Ovary (tissue), 9 donors: ENCODE data around the gene RYR1. TPM values are rescaled to one million over a fixed set of nuclear protein-coding genes. Genes with fewer than 3 reads are reported as not detected.

Experiments
- DNase-seq, 5 donors: peaks; one replicate each; pipeline ENCODE4 v3.0.0-alpha.2; 2019 to 2020
- H3K27ac ChIP-seq, 2 donors: fragments of 200-600 bp; one replicate each; pipeline versions ENCODE4 v1.5.1 to v1.8.0; 2019 to 2022
- H3K27me3 ChIP-seq: fragments of 200-600 bp; one replicate; pipeline ENCODE4 v1.8.0; 2022
- H3K36me3 ChIP-seq: fragments of 200-600 bp; sonication (generic); one replicate; pipeline ENCODE4 v1.5.1; 2019
- H3K4me1 ChIP-seq: one replicate; pipeline ENCODE4 v1.8.1; 2013; ENCODE audit warnings: mild to moderate bottlenecking, moderate library complexity; ENCODE audit not compliant: insufficient read depth
- H3K4me3 ChIP-seq: fragments of 200-600 bp; sonication (generic); one replicate; pipeline ENCODE4 v1.5.1; 2017
- H3K9me3 ChIP-seq, 2 donors: fragments of 200-600 bp in 1 of 2; sonication (generic) in 1 of 2; one replicate each; pipeline versions ENCODE4 v1.5.1 to v1.8.1; 2013 to 2019; ENCODE audit warnings: mild to moderate bottlenecking in 1 of 2, moderate library complexity in 1 of 2
- EP300 ChIP-seq: sonication (generic); formaldehyde crosslinking; IDR thresholded peaks from one replicate; pipeline ENCODE4 v1.6.1; 2017; ENCODE audit warnings: antibody characterized with exemption
- POLR2A ChIP-seq: fragments of 450-650 bp; IDR thresholded peaks from one replicate; pipeline ENCODE4 v1.6.1; 2017; ENCODE audit warnings: antibody characterized with exemption, mild to moderate bottlenecking, moderate library complexity
- WGBS, 3 donors: extraction: QIAGEN DNeasy Blood & Tissue Kit in 1 of 3; methylation state at CpG; one replicate each; pipeline versions ENCODE4 v1.1.5 to v1.1.7; 2013 to 2017; 5-methylcytosine and 5-hydroxymethylcytosine counted together
- intact Hi-C, 4 donors: fragments of 100-400 bp; cut with DNase I; formaldehyde crosslinking; loops; one replicate each; pipeline versions ENCODE4 v1.11.0 to v1.15.1; 2022 to 2023
- polyA plus RNA-seq, 2 donors: library from polyadenylated mRNA; stranded (reverse); fragments of 200-250 nt in 1 of 2; fragments of 350-450 nt in 1 of 2; fragmentation: Illumina TruSeq in 1 of 2; extraction: RNeasy Lipid Tissue Mini Kit (QIAGEN cat#74804) in 1 of 2; gene quantifications; one replicate each; pipeline ENCODE4 v1.2.3, GENCODE V29; 2013 to 2014
- total RNA-seq, 7 donors: library from RNA; depleted of rRNA in 2 of 7; stranded (reverse); fragments of >200 nt in 2 of 7; fragmentation: NEBNext Ultra II Directional in 3 of 7; extraction: Animal tissue kit (Norgen Biotek cat#: 25700) in 3 of 7; gene quantifications; one replicate each; pipeline versions ENCODE4 v1.1.0 to v1.2.4, GENCODE V29; 2016 to 2023
- TF ChIP-seq, protein P1 (sequence below), 3 donors: fragments of 450-650 bp in 2 of 3; fragments of 200-600 bp in 1 of 3; IDR thresholded peaks; one replicate each; pipeline versions ENCODE4 v1.5.1 to v1.8.0; 2016 to 2022; ENCODE audit warnings: antibody characterized with exemption in 3 of 3, mild to moderate bottlenecking in 1 of 3
- donor health status: DM: no; HTN: no; CAD: no; lungs with moderate emphysema.
- donor health status: DM: no; HTN: no; CAD: no.
- donor health status: Bipolar disorder and iron deficiency.
- donor health status: DM: yes; HTN: yes; CAD: no.
- donor health status: DM: no; HTN: no; CAD: no.
- donor health status: DM: yes; HTN: yes; CAD: no.

The RYR1 gene
- total and polyA plus RNA-seq, 9 donors, result 0.57 to 2.6 (median 1.0) TPM

DNA sequence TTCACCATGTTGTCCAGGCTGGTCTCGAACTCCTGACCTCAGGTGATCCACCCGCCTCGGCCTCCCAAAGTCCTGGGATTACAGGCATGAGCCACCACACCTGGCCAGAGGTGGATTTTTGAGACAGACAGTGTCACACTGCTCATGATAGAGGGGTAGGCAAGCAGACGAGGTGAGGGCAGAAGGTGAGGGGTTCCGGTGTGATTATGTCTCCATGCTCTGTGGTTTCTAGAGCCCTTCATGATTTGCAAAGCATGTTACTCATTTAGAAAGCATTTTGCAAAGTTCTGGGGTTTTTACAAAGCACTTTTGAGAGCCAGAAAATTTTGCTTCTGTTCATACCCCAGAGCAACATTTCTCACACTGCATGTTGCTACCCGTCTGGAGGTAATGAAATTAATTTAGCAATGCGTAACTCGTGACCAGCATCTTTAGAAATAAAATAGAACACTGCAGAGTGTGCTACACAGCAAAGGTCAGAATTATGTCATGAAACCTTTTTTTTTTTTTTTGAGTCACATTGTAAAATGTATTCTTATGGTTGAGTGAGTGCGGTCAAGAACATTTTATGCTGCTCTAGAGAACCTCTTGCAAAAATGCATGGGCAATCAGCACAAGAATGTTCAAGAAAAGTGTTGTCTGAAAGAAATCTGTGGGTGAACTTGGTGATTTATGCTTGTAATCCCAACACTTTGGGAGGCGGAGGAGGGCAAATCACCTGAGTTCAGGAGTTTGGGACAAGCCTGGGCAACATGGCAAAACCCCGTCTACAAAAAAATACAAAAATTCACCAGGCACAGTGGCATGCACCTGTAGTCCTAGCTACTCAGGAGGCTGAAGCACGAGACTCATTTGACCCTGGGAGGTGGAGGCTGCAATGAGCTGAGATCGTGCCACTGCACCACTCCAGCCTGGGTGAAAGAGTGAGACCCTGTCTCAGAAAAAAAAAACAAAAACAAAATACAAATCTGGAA lies 126.2 kb downstream of the RYR1 start:
- Histone ChIP-seq H3K27ac (no peak overlapping the region), H3K27me3 (no peaks in the 10 kb centered on the region), H3K36me3 (no peaks in the 10 kb centered on the region), H3K9me3 (no peaks in the 10 kb centered on the region), H3K4me1 (no peaks in the 10 kb centered on the region), H3K4me3 (no peak overlapping the region)
- no peak for DNase-seq
- intact Hi-C loops, result no loop called here
- TF ChIP-seq, protein P1, sequence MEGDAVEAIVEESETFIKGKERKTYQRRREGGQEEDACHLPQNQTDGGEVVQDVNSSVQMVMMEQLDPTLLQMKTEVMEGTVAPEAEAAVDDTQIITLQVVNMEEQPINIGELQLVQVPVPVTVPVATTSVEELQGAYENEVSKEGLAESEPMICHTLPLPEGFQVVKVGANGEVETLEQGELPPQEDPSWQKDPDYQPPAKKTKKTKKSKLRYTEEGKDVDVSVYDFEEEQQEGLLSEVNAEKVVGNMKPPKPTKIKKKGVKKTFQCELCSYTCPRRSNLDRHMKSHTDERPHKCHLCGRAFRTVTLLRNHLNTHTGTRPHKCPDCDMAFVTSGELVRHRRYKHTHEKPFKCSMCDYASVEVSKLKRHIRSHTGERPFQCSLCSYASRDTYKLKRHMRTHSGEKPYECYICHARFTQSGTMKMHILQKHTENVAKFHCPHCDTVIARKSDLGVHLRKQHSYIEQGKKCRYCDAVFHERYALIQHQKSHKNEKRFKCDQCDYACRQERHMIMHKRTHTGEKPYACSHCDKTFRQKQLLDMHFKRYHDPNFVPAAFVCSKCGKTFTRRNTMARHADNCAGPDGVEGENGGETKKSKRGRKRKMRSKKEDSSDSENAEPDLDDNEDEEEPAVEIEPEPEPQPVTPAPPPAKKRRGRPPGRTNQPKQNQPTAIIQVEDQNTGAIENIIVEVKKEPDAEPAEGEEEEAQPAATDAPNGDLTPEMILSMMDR (IDR thresholded peaks at IDR 0.05), result no peak
- TF ChIP-seq POLR2A, result no peak
- TF ChIP-seq EP300, result no peak
- 71 to 75% (median 73%) methylated on average over 13 of the region's 13 CpGs for WGBS, 3 donors

DNA sequence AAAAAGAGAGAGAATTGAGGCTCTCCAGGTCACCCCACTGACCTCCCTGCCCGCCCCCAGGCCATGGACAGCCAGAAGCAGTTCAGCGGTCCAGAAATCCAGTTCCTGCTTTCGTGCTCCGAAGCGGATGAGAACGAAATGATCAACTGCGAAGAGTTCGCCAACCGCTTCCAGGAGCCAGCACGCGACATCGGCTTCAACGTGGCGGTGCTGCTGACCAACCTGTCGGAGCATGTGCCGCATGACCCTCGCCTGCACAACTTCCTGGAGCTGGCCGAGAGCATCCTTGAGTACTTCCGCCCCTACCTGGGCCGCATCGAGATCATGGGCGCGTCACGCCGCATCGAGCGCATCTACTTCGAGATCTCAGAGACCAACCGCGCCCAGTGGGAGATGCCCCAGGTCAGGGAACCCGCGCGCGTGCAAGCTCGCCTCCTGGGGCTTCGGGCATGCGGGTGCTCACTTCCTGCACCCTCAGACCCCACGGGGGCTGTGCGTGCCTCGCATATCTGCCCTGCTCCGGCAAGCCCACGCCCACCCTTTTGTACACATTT lies 127.6 kb downstream of the RYR1 start:
- H3K27me3 ChIP-seq, result no peaks in the 10 kb centered on the region
- WGBS, 3 donors, result 89 to 92% (median 92%) methylated on average over 42 of the region's 42 CpGs
- no peak for TF ChIP-seq POLR2A
- no peak for TF ChIP-seq EP300
- TF ChIP-seq, protein P1 (IDR thresholded peaks at IDR 0.05), result no peak
- no peak overlapping the region for H3K4me3 ChIP-seq
- H3K27ac ChIP-seq, result no peak overlapping the region
- intact Hi-C loops, result no loop called here
- DNase-seq, result no peak
- H3K9me3 ChIP-seq, result no peaks in the 10 kb centered on the region
- H3K4me1 ChIP-seq, result peaks cover 3% of the 10 kb centered on the region
- H3K36me3 ChIP-seq, result no peaks in the 10 kb centered on the region

DNA sequence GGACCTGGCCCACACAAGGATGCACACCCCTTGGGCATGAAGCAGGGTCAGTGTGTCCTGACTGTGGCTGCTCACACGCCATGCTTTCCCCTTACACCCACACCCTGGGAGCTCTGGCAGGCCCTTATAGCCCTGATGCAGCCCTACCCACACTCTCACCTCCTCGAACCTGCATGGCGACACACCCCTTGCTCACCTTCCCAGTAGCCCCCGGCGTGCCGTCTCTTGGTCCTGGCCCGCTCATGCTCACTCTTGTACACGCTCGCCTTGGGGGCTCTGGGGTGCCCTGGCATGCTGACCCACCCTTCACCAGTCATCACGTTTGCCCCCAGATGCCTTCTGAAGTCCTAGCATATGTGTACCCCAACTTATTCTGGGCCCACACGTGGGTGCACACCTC lies 128.2 kb downstream of the RYR1 start:
- Histone ChIP-seq H3K27me3 (no peaks in the 10 kb centered on the region), H3K36me3 (no peaks in the 10 kb centered on the region), H3K27ac (no peak overlapping the region), H3K4me3 (no peak overlapping the region), H3K9me3 (no peaks in the 10 kb centered on the region), H3K4me1 (peaks cover 3% of the 10 kb centered on the region)
- TF ChIP-seq POLR2A (no peak), EP300 (no peak)
- TF ChIP-seq, protein P1 (IDR thresholded peaks at IDR 0.05), result no peak
- WGBS, 3 donors, result 88 to 90% (median 89%) methylated on average over 11 of the region's 11 CpGs
- intact Hi-C loops, result no loop called here
- no peak for DNase-seq

DNA sequence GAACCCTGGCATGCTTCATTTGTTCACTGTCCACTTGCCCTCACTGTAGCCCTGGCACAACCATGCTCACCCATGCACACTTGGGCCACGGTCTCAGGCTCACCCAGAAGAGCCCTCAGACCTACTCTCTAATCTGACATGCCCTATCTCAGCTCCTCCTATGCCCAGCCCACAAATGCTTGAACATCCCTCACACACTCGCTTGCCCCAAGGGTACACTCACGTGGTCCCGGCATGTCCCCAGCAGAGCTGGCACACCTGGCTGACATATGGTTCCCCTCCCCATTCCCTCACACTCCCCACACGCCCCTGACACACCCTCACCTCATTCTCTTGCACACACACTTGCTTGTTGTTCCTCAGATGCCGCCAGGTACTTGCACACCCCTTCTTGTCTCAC lies 128.6 kb downstream of the RYR1 start:
- H3K27me3 ChIP-seq, result no peaks in the 10 kb centered on the region
- 75 to 82% (median 77%) methylated on average over 6 of the region's 6 CpGs for WGBS, 3 donors
- no peaks in the 10 kb centered on the region for H3K36me3 ChIP-seq
- DNase-seq, result no peak
- no peak overlapping the region for H3K4me3 ChIP-seq
- no peak for TF ChIP-seq POLR2A
- TF ChIP-seq, protein P1 (IDR thresholded peaks at IDR 0.05), result no peak
- TF ChIP-seq EP300, result no peak
- peaks cover 3% of the 10 kb centered on the region for H3K4me1 ChIP-seq
- no peak overlapping the region for H3K27ac ChIP-seq
- intact Hi-C loops, result no loop called here
- H3K9me3 ChIP-seq, result no peaks in the 10 kb centered on the region
